Germinal center (tissue), 1 donor: ENCODE measurements around the gene NR5A1.

Source experiments
- DNase-seq: peaks from one replicate; pipeline ENCODE4 v3.0.0; 2012; ENCODE audit warnings: mixed read lengths, low spot score

NR5A1 gene

DNA sequence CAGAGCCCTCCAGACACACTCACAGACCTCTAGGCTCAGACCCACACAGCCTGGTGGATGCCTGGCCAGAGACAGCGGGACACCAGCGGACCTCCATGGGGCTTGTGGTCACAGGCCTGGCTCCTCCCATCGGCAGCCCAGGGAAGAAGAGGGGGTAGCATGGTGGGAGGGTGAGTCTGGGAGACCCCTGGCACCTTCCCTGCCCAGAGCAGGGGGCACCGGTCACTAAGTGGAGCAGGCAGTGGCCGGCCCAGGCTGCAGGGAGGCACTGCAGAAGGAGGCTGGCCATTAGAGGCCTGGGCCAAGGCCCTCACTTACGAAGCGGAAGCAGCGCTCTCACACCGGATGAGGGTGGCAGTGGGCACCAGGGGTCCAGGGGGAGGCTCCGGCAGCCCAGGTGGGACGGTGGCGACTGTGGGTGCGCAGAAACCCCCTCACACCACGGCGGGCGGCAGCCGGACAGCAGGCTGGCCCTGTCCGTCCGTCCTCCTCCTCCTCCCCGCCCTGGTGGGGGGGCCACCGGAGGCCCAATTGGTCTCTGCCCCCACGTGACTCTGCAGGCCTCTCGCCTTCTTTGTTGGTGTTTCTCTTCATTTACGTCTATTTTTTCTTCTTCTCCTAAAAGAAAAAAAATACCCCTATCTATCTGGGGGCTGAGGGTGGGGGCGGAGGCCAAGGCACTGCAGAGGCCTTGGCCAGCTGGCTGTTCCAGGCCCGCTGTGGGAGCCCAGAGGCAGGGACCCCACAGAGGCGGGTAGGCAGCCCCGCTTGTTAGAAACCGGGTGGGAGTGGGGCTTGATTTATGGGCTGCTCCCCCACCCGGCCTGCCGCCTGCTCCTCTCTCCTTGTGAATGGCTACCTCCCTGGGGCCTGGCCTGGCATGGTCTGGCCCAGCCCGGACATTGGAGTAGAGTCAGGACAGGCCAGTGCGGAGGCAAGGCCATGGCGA, at the start of gene NR5A1:
TSS of gene NR5A1 (minus strand) at position 469 of the 949 bp plus-strand sequence. CDS start 4,004 bp downstream, outside the sequence.
- DNase-seq = no peak

DNA sequence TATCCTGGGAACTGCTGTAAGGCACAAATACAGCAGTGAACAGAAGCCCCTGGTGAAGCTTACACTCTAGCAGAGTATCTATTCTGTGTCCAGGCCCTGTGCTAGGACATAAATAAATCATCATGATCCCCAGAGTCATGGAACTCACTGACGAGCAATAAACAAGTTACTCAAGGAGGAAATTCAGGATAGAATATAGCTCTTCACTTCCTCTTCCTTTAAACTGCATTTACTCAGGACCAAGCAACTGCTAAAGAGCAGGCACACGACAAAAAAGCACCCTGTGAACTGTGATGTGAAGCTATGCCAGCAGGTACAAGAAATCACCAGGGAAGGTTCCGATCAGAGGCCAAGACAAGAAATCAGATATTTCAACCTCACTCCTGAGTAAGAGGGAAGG, 47.8 kb upstream of the NR5A1 start:
- DNase-seq = no peak

DNA sequence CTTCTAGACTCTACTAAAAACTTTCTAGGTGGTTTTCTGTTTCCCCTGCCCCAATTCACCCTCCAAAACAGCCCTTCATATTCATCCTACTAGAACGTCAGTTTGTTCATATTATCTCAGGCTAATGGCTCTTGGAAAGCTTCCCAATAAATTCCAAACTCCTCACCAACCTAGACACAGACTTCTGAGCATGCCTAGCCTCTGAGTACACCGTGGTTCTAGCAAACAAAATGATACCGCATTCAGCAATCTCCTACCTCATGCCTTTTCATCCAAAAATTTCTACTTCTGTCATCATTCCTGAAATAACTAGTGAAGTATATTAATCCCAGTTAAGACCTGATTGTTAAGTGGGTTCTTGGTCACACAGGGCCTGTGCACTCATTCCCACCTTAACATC, 46.5 kb upstream of the NR5A1 start:
- DNase-seq = no peak

DNA sequence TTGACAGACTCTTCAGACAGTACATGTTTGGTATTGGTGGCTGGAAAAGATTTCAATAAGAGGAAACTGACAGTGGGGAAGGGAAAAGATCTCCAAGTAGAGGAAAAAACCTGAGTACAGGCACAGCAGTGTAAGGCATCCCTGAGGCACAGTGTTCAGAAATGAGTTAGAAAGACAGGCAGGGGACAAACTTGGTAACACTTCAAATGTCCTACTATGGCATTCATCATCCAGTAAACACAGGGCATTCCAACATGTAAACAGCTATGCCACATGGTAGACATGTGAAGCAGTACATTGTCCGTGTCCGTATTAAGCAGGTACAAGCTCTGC, 45.0 kb upstream of the NR5A1 start:
- no peak for DNase-seq

DNA sequence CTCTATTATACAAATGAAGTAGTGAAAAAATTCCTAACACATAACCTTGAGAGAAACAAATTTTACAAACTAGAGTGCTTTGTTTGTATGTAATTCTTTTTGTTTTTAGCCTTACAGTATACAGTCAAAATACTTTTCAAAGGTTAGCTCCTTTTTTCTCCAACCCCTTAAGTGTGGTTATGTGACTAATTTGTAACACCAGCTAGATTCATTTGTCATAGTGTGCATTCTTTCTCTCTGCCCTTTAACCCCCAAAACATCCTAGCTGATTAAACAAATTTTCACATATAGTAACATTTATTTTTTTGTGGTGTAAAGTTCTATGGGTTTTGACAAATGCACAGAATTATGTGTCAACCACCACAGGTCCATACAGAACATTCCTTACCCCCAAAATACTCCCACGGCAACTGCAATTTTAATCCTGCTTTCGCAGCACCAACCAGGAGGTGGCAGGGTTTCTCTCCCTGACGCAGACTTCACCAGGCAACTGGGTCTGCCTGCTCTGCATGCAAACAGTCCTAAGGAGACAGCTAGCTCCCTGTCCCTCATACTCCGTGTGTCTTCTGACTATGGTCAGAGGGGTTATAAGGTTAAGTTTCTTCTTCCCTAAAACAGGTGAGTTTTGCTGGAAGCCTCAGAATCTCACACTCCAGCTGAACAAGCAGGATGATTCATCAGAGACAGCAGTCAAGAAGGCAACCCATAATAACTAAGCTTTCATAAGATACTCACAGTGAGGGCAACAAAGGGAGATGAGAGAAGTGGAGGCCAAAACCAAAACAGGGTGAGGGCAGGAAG, 44.5 kb upstream of the NR5A1 start:
- DNase-seq = peak; percentile 25

DNA sequence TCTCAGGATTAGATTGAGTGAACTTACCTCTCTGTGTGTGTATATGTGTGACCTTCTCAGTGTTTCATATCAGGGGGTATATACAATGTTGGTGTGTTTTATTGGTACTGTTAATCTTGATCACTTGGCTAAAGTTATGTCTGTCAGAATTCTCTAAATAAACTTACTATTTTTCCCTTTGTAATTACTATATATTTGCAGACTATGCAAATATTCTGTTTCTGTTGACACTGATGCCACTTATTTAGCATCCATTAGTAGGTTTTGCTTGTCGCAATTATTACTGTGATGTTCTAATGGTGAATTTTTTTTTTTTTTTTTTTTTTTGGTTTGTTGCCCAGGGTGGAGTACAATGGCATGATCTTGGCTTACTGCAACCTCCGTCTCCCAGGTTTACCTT, 42.9 kb upstream of the NR5A1 start:
- DNase-seq = no peak

DNA sequence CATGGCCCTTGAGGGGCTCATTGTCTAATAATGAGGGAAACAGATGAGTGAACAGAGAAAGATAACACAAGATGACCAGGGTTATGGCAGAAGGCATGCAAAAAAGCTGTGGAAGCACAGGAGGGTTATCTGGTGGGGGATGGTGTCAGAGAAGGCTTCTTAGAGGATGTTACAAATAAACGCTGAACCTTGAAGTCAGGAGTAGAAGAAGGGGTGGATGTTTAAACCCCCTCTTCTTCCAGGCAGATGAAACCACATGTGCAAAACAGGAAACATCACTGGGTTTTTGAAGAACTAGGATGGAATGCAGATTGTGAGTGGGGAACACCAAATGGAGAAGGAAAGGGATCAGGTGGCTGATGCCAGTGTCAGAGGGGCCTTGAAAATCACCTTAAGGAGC, 41.8 kb upstream of the NR5A1 start:
- no peak for DNase-seq

DNA sequence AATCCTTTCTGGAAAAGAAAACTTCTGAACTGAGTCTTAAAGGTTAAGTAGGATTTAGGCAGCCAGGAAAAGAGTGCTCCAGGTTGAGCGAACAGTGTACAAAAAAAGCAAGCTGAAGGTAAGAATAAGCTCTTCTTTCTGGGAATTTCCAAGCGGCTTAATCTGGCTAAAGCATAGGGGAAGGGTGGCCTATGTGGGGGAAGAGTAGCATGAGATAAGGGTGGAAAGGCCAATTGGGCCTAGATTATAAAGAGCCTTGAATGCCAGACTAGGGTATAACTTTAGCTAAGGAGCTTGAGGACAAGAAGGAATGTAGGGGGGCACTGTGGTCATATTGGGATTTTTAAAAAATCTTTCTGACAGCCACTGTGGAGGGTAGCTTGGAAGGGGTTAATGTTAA, 37.3 kb upstream of the NR5A1 start:
- no peak for DNase-seq

DNA sequence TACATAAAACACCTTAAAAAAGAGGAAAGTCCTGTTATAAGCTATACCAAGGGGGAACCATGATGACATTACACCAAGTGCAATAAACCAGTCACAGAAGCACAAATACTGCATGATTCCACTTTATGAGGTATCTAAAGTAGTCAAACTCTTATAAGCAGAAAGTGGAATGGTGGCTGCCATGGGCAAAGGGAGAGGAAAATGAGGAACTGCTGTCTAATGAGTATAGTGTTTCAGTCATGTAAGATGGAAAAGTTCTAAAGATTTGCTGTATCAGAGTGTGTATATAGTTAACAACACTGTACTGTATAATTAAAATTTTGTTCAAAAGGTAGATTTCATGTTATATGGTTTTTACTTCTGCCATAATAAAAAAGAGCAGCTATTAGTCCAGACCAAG, 34.6 kb upstream of the NR5A1 start:
- no peak for DNase-seq

DNA sequence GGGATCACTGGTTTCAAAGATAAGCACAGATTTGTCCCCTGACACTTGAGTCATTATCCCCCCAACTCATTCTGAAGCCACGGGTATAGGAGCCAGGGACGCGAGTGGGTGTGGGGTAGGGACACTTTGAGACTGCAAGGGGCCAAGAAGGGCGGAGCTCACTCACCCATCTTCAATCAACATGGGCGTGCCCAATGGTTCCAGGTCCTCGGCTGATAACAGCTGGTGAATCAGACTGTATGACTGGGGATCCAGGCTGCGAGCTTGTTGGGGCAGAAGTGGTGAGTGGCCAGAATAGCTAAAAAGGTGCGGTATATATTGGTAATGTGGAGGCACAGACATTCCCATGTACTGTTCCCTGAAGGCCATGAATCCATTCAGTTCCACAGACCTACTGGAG, 30.7 kb upstream of the NR5A1 start:
- no peak for DNase-seq

DNA sequence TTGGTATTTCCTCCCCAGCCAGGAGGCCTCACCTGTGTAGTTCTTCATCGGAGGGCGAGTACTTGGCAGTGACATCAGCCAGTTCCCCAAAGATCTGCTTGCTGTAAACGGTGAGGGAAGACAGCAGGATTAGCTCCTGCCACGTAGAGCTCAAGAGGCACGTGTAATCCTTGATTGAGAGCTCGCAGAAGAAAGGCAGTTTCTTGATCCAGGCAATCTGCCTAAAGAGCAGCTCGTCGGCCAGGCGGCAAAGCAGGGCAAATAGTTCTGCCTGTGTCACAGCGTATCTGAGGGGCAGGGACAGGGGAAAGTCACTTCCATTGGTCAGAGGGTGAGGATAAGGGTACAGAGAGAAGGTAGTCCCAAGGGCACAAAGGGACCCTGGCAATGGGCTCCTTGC, 28.6 kb upstream of the NR5A1 start:
- DNase-seq = no peak

DNA sequence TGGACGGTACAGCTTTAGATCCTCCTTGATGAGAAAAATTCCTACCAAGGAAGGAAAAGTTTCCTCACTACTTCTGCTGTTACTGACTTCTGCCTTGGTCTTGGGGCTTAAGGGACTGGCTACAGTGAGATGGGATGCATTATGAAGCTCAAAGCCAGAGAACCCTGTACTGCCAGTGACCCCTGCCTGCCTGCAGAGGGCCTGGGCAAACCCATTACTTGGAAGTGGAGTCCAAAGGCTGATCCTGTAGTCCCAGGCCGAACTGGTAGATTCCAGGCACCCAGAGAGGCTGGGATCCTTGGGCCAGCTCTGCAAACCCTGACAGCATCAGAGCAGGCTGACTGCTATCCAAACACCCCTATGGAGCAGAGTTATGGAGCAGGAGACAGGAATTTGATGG, 25.7 kb upstream of the NR5A1 start:
- no peak for DNase-seq

DNA sequence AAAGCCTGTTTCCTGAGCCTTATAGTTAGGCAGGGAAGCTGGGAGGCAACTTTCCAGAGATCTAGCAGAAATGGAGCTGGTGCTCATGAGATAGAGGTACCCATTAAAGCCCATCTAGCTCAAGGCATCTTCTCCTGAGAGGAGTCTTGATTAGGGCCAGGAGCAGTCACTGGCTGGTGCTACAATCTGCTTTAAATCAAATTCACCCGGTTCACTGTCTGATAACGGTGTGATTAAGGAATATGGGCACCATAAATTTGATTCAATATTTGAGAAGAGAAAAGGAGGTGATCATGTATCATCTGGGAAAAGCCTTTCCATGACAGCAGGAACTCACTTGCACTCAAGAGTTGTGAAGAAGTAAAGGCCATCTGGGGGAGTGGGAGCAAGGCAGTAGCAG, 23.9 kb upstream of the NR5A1 start:
- DNase-seq = no peak

DNA sequence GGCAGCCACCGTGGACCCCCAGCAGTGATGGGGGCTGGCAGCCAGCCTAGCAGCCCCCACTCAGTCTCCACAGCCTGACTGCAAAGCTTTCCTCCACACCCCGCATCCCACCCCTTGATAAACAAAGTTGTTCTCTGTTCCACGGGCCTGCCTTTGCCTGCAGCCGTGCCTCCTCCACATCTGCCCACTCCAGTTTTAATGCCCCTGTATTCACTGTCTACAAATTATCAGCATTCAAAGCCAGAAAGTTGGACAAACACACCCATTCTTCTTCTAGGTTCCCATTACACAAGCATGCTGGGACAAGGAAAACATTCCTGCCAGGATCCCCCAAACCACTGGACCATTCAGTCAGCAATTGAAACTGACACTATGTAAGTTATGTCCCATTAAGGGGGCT, 23.0 kb upstream of the NR5A1 start:
- DNase-seq = no peak

DNA sequence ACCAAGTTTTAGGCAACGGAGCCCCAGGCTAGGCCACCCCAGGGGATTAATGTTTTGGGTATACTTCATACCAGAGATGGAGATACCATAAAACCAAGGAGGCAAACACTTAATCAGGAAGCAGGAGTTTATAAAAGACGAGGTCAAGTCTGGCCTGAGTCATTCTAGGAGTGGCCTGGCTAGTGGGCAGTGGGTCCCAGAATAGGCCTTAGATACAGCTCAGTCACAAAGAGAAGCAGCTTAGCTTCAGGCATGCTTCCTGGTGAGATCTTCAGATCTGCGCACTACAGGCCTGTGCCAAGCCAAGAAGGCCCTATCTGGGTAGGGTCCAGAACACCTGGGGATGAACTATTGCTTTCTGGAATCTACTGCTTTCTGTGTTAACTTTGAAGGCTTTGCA, 20.6 kb upstream of the NR5A1 start:
- no peak for DNase-seq

DNA sequence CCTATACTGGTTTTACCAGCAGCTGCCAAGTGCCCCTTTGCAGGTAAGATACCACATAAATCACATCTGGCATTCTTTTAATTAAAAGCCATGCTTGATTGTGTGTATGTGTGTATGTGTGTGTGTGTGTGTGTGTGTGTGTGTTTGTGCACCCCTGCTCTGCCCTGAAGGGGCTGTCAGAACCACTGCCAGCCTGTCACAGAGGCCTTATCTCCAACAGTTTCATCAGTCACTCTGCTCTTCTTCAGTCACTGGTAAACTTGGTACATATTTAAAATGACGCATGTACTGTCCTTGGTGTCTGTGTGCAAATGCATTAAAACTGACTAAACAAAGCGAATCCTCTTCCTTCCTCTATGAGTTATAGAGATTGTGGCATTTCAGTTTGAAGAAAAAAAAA, 19.0 kb upstream of the NR5A1 start:
- no peak for DNase-seq

DNA sequence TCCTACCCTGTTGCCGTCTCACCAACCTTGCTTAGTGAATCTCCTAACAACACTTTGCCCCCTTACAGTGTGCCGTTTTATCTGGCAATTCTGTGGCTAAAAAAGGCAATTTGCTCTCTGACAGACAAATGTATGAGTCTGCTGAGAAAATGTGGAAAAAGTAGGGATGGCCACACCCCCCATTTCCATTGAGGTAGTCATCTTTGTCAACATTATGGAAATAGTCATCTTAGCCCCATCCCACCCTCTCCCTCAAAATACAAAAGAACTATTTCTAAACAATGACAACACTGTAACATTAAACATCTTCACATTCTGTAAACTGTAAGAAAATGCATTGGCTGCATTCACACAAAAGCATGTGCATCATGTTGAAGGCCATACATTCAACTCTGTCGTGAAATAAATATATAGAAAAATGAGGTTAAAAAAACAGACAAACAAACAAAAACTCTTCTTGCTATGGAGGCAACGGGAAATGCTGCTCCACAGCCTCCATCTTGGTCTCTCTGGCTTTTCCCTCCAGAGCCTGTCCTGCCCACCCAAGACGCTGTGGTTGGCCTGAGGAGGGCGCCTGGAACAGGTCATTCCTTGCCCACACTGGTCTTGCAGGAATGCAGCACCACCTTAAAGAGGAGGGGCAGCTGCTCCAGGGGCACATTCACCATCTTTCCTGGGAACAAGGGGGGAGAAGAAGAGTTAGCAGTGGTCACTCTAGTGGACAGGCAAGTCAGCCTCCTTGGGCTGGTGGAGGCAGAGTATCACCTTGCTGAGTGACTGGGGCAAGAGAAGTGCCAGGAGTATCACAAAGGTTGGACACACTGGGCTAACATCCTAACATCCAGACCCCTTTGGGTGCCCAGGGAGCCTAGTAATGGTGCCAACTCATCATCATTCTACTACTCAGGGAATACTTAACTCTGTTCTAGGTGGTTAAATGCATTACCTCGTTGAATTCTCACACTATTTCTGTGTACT, 15.2 kb upstream of the NR5A1 start:
- no peak for DNase-seq

DNA sequence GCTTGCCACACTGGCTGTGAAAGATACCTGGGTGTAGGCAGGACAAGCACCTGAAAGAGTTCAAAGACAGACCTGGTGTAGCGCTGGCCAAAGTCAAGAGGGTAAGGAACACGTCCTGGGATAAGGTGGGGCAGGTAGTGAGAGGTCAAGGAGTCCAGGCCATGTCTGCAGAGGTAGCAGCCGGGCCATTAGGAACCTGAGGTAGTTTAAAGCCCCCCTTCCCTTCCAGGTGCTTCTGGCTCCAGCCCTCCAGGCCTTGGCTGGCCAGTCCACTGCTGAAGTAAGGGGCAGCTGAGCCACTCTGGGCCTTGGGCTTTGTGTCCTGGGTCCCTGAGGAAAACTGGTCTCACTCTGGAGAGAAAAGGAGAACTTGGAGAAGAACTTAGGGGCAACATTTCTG, 13.9 kb upstream of the NR5A1 start:
- no peak for DNase-seq

DNA sequence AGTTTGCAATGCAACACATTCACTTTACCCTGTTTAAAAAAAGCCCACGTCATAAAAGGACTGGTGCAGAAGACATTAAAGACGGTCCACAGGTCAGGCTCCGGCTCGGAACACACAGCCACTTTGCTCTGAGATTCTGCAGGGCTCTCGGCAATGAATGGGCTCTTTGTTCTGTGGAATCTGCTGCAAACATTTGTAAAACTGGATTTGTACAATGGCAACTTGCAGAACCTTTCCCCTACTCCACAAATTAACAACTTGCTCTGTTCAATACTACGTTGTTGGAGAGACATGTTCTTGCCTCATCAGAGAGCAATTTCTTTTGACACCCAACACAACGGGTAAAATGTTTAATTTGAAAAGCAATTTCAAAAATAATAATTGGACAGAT, 13.0 kb upstream of the NR5A1 start:
- no peak for DNase-seq

DNA sequence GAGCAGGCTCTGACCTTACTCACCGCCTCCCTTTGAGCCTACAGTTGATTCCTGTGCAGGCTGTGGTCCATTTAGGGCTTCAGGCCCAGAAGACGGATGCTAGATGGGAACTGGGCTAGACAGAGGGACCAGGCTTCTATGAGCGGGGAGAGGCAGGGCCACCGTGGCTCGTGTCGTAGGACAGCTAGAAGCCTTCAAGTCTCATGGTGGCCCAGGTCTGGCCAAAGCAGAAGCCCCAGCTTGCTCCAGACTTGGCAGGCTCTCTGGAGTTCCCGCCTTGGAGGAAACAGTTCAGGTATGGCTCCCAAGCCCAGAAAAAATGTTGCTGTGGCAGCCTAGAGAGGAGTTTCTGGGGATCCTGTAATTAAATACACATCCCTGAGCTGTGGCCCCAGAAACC, 10.9 kb upstream of the NR5A1 start:
- DNase-seq = no peak

DNA sequence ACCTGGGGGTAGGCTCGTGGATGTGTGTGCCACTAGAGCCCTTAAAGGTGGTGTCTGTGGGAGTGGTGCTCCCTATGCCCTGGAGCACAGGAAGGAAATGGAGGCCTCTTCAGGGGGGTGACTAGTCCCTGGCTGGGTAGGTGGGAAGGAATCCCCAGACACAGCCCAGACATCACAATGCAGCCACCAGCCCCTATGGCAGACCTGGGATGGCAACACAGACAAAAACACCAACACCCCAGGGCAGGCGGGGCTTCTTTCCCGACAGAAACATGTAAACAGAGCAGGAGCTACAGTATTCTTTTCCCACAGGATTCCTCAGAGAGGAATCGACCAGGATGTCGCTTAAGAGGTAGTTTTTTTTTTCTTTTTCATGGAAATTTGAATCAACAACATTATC, 10.4 kb upstream of the NR5A1 start:
- no peak for DNase-seq

DNA sequence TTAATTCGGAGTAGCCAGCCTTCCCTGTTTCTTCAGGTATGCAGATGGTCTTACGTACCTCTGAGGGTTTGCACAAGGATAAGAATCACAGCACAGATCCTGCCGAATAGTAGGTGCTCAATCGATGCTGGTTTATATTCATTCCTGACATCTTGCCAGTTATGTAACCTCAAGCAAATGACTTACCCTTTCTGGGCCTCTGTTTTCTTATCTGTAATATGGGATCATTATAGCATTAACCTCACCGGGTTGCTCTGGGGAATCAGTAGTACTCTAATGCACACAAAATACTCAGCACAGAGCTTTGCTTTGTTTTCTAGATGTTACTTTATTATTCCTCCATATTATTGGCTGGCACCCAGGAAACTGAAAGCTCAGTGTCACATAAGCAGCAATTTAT, 7.7 kb upstream of the NR5A1 start:
- no peak for DNase-seq
